PFSK-1 (cell line): Measurements from ENCODE around the gene GPRIN2.

Experiments used
- POLR2AphosphoS5 ChIP-seq: IDR thresholded peaks from 2 replicates; pipeline ENCODE4 v1.6.1; 2012; ENCODE audit warnings: low read depth, mild to moderate bottlenecking, control low read depth, low read length, moderate library complexity
- REST ChIP-seq, 2 experiments: IDR thresholded peaks; 2 replicates each; pipeline versions ENCODE4 v1.6.1 to v1.8.0; 2011 to 2012; ENCODE audit warnings: low read depth in 2 of 2, low read length in 2 of 2, control low read depth in 1 of 2, inconsistent platforms in 1 of 2, mild to moderate bottlenecking in 1 of 2, moderate library complexity in 1 of 2; ENCODE audit not compliant: insufficient read depth in 1 of 2

- TF ChIP-seq POLR2AphosphoS5 (no peak), REST (IDR thresholded peaks at IDR 0.05; ENCODE audit: insufficient read depth in 1 of 2, low read depth in 2 of 2, low read length in 2 of 2) (no peak)
These were observed 38.3 kb downstream of the GPRIN2 start for GRCh38 chr10:46518028-46518725.
